Cortex of kidney (tissue), 1 donor: ENCODE data around the gene SERINC1.

Experiments
- DNase-seq: peaks from one replicate; lab custom pipeline; 2025; lab: John Stamatoyannopoulos, UW

Gene SERINC1

GRCh38 chr6:122393351-122393896 is 78.2 kb downstream of the SERINC1 start:
- DNase-seq: no peak
